HL-60 (cell line): ENCODE results near the gene SLC12A8.

Experiments used
- DNase-seq, 2 experiments: peaks; one replicate each; pipeline ENCODE4 v3.0.0-alpha.2; 2010 to 2020; ENCODE audit warnings: low read depth in 1 of 2, low spot score in 1 of 2
- H3K27ac ChIP-seq: fragments of 250-450 bp; sonication (Bioruptor Pico); replicated peaks from 2 replicates; pipeline ENCODE4 v1.5.1; 2020; ENCODE audit warnings: mild to moderate bottlenecking, moderate library complexity
- H3K27me3 ChIP-seq: fragments of 250-450 bp; sonication (Bioruptor Pico); 2 replicates; pipeline ENCODE4 v1.5.1; 2021; ENCODE audit warnings: mild to moderate bottlenecking, moderate library complexity; ENCODE audit not compliant: insufficient read depth, poor library complexity, severe bottlenecking
- H3K4me3 ChIP-seq: replicated peaks from 2 replicates; pipeline ENCODE4 v1.5.1; 2011; ENCODE audit warnings: mild to moderate bottlenecking, control low read depth, low read length; ENCODE audit not compliant: insufficient read depth
- GABPA ChIP-seq: IDR thresholded peaks from 2 replicates; pipeline ENCODE4 v1.6.1; 2012; ENCODE audit warnings: low read depth
- POLR2AphosphoS5 ChIP-seq: IDR thresholded peaks from 2 replicates; pipeline ENCODE4 v1.6.1; 2012; ENCODE audit warnings: low read depth
- SPI1 ChIP-seq: IDR thresholded peaks from 2 replicates; pipeline ENCODE4 v1.6.1; 2012; ENCODE audit warnings: low read depth, mild to moderate bottlenecking, borderline replicate concordance
- TF ChIP-seq, protein P1 (sequence below): IDR thresholded peaks from one replicate; pipeline ENCODE4 v1.5.1; 2011; ENCODE audit warnings: low read length, control low read depth, inconsistent platforms; ENCODE audit not compliant: insufficient read depth
- TF ChIP-seq, protein P2 (sequence below): IDR thresholded peaks from 2 replicates; pipeline ENCODE4 v1.6.1; 2012; ENCODE audit warnings: low read depth; ENCODE audit not compliant: insufficient replicate concordance

SLC12A8 gene

GRCh38 chr3:125151916-125152315 lies 60.6 kb downstream of the SLC12A8 start:
- Histone ChIP-seq H3K4me3 (no peak overlapping the region), H3K27ac (no peak overlapping the region), H3K27me3 (no peaks in the 10 kb centered on the region)
- no peak for TF ChIP-seq SPI1
- DNase-seq: no peak

- Histone ChIP-seq H3K27ac (no peak overlapping the region), H3K27me3 (no peaks in the 10 kb centered on the region), H3K4me3 (no peak overlapping the region)
- DNase-seq: no peak
- TF ChIP-seq SPI1 (no peak), GABPA (no peak), POLR2AphosphoS5 (no peak)
- TF ChIP-seq, protein P1, sequence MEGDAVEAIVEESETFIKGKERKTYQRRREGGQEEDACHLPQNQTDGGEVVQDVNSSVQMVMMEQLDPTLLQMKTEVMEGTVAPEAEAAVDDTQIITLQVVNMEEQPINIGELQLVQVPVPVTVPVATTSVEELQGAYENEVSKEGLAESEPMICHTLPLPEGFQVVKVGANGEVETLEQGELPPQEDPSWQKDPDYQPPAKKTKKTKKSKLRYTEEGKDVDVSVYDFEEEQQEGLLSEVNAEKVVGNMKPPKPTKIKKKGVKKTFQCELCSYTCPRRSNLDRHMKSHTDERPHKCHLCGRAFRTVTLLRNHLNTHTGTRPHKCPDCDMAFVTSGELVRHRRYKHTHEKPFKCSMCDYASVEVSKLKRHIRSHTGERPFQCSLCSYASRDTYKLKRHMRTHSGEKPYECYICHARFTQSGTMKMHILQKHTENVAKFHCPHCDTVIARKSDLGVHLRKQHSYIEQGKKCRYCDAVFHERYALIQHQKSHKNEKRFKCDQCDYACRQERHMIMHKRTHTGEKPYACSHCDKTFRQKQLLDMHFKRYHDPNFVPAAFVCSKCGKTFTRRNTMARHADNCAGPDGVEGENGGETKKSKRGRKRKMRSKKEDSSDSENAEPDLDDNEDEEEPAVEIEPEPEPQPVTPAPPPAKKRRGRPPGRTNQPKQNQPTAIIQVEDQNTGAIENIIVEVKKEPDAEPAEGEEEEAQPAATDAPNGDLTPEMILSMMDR: no peak
- TF ChIP-seq, protein P2, sequence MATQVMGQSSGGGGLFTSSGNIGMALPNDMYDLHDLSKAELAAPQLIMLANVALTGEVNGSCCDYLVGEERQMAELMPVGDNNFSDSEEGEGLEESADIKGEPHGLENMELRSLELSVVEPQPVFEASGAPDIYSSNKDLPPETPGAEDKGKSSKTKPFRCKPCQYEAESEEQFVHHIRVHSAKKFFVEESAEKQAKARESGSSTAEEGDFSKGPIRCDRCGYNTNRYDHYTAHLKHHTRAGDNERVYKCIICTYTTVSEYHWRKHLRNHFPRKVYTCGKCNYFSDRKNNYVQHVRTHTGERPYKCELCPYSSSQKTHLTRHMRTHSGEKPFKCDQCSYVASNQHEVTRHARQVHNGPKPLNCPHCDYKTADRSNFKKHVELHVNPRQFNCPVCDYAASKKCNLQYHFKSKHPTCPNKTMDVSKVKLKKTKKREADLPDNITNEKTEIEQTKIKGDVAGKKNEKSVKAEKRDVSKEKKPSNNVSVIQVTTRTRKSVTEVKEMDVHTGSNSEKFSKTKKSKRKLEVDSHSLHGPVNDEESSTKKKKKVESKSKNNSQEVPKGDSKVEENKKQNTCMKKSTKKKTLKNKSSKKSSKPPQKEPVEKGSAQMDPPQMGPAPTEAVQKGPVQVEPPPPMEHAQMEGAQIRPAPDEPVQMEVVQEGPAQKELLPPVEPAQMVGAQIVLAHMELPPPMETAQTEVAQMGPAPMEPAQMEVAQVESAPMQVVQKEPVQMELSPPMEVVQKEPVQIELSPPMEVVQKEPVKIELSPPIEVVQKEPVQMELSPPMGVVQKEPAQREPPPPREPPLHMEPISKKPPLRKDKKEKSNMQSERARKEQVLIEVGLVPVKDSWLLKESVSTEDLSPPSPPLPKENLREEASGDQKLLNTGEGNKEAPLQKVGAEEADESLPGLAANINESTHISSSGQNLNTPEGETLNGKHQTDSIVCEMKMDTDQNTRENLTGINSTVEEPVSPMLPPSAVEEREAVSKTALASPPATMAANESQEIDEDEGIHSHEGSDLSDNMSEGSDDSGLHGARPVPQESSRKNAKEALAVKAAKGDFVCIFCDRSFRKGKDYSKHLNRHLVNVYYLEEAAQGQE: no peak
These were observed 61.1 kb downstream of the SLC12A8 start for GRCh38 chr3:125151442-125151817.

DNA sequence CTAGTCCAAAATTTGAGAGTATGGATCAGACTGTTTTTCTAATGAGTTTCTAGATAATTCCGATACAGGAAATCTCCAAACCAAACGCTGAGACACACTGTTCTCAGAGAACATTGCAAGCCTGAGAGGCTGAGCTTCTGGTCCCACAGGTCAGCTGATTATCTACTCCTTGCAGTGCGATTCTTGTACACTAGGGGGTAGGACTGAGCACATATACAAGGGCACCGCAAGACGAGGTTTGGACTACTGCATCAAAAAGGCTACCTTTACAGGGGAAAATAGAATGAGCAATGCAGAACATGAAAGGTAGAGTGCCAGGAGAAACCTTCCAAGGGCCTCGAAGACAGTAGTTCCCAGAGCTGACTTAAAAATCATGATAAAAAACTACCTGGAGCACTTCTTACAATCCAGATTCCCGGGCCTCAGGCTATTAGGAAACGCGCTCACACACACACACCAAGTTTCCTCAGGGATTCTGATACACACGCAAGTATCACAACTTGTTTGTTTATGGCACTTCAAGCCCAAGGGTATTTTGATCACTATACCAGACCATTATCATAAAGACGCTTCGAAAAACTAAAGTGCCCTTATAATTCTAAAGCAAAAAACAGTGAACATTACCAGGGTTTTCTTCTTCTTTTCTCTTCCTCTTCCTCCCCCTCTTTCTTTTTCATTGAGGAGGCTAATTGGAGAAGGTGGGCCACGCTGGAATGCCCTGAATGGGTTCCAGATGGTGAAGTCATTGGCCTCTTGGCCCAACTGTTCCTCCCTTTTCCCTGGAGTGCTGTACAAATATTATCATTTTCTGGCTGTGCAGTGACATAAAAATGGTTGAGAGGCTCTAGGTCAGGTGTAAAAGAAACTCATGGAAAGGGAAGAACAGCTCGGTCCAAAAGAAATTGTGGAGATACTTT lies 61.8 kb downstream of the SLC12A8 start:
- Histone ChIP-seq H3K27ac (no peak overlapping the region), H3K4me3 (no peak overlapping the region), H3K27me3 (no peaks in the 10 kb centered on the region)
- TF ChIP-seq, protein P1: peak; percentile 52
- TF ChIP-seq POLR2AphosphoS5: no peak
- DNase-seq: peak; percentile 62 to 71

- DNase-seq: no peak
- no peak for TF ChIP-seq GABPA
- Histone ChIP-seq H3K27ac (no peak overlapping the region), H3K4me3 (no peak overlapping the region), H3K27me3 (no peaks in the 10 kb centered on the region)
These were observed 63.1 kb downstream of the SLC12A8 start for GRCh38 chr3:125149462-125149861.

- Histone ChIP-seq H3K4me3 (no peak overlapping the region), H3K27ac (no peak overlapping the region), H3K27me3 (no peaks in the 10 kb centered on the region)
- DNase-seq: no peak
- TF ChIP-seq SPI1 (no peak), POLR2AphosphoS5 (no peak), GABPA (no peak)
- TF ChIP-seq, protein P1: no peak
- TF ChIP-seq, protein P2: no peak
These were observed 63.7 kb downstream of the SLC12A8 start for GRCh38 chr3:125148836-125149235.
